K562 (cell line): ENCODE data around the gene GYS1. TPM values are rescaled to one million over a fixed set of nuclear protein-coding genes. Genes with fewer than 3 reads are reported as not detected.
A peak's percentile ranks its signal among the peaks of the same experiment; 100 is the strongest.

Experiments used
- BDP1 ChIP-seq: IDR thresholded peaks from 3 replicates; pipeline ENCODE4 v1.6.1; 2011; ENCODE audit not compliant: insufficient read length, insufficient read depth
- CREB1 ChIP-seq, 2 experiments: sonication (generic) in 1 of 2; formaldehyde crosslinking in 1 of 2; IDR thresholded peaks; 2 replicates each; pipeline versions ENCODE4 v1.6.1 to v1.8.0; 2012 to 2022; ENCODE audit warnings: inconsistent platforms in 1 of 2, mild to moderate bottlenecking in 1 of 2, missing genetic modification reagents in 1 of 2, moderate library complexity in 1 of 2
- DLX4 ChIP-seq: fragments of 250-450 bp; sonication (Bioruptor Pico); IDR thresholded peaks from 2 replicates; pipeline ENCODE4 v1.6.1; 2021; ENCODE audit warnings: mild to moderate bottlenecking
- FOXJ2 ChIP-seq: fragments of 200-800 bp; sonication (Bioruptor generic); IDR thresholded peaks from 2 replicates; pipeline ENCODE4 v1.6.1; 2016; ENCODE audit warnings: missing genetic modification characterization, missing compliant biosample characterization
- HCFC1 ChIP-seq: IDR thresholded peaks from 2 replicates; pipeline ENCODE4 v1.6.1; 2012; ENCODE audit warnings: low read depth, low read length, improper control_type of control experiment
- KDM5B ChIP-seq: fragments of 200-600 bp; sonication (generic); IDR thresholded peaks from 2 replicates; pipeline ENCODE4 v1.6.1; 2012; ENCODE audit warnings: low read depth, mild to moderate bottlenecking, moderate library complexity, low read length, control low read depth, inconsistent platforms; ENCODE audit not compliant: insufficient replicate concordance
- MED1 ChIP-seq: sonication (generic); formaldehyde crosslinking; IDR thresholded peaks from 2 replicates; pipeline ENCODE4 v1.8.1; 2023; ENCODE audit warnings: missing genetic modification reagents, borderline replicate concordance
- NFE2L1 ChIP-seq: fragments of 450-650 bp; IDR thresholded peaks from 2 replicates; pipeline ENCODE4 v1.6.1; 2016; ENCODE audit warnings: missing genetic modification characterization, low read depth, mild to moderate bottlenecking, missing compliant biosample characterization, moderate library complexity, borderline replicate concordance
- NFRKB ChIP-seq: fragments of 450-650 bp; IDR thresholded peaks from 2 replicates; pipeline ENCODE4 v1.6.1; 2016; ENCODE audit warnings: low read depth
- NR2C1 ChIP-seq, 2 experiments: fragments of 450-650 bp; IDR thresholded peaks; 2 replicates each; pipeline ENCODE4 v1.6.1; 2017; ENCODE audit warnings: mild to moderate bottlenecking in 2 of 2, antibody characterized with exemption in 1 of 2, inconsistent platforms in 1 of 2, missing compliant biosample characterization in 1 of 2, missing genetic modification characterization in 1 of 2
- PCBP1 ChIP-seq: fragments of 200-400 bp; formaldehyde crosslinking; IDR thresholded peaks from 2 replicates; pipeline ENCODE4 v1.6.1; 2018; ENCODE audit warnings: mild to moderate bottlenecking, low read depth, low read length; ENCODE audit not compliant: poor library complexity, severe bottlenecking
- PML ChIP-seq: IDR thresholded peaks from 2 replicates; pipeline ENCODE4 v1.6.1; 2012; ENCODE audit warnings: low read length, inconsistent platforms
- PRDM10 ChIP-seq: fragments of 450-650 bp; IDR thresholded peaks from 2 replicates; pipeline ENCODE4 v1.6.1; 2018; ENCODE audit not compliant: partially characterized antibody
- RBFOX2 ChIP-seq: fragments of 200-400 bp; formaldehyde crosslinking; IDR thresholded peaks from 2 replicates; pipeline ENCODE4 v1.6.1; 2017; ENCODE audit warnings: low read depth, mild to moderate bottlenecking, low read length, moderate library complexity
- RBM34 ChIP-seq: fragments of 200-400 bp; formaldehyde crosslinking; IDR thresholded peaks from 2 replicates; pipeline ENCODE4 v1.6.1; 2018; ENCODE audit warnings: low read length, borderline replicate concordance; ENCODE audit not compliant: insufficient read depth
- TBL1XR1 ChIP-seq, 2 experiments: IDR thresholded peaks; 2 replicates each; pipeline ENCODE4 v1.6.1; 2012; ENCODE audit warnings: improper control_type of control experiment in 2 of 2, low read length in 2 of 2, mild to moderate bottlenecking in 1 of 2
- TCF7L2 ChIP-seq: fragments of 150-350 bp; IDR thresholded peaks from 2 replicates; pipeline ENCODE4 v1.6.1; 2016; ENCODE audit warnings: low read depth, mild to moderate bottlenecking, low read length, moderate library complexity
- ZNF174 ChIP-seq: fragments of 250-450 bp; sonication (Bioruptor Pico); IDR thresholded peaks from 2 replicates; pipeline ENCODE4 v1.4.0; 2020; ENCODE audit warnings: mild to moderate bottlenecking
- ZNF395 ChIP-seq: fragments of 200-800 bp; sonication (Bioruptor generic); IDR thresholded peaks from 2 replicates; pipeline ENCODE4 v1.6.1; 2017; ENCODE audit warnings: missing genetic modification characterization, missing compliant biosample characterization
- ZNF584 ChIP-seq: fragments of 200-800 bp; sonication (Bioruptor generic); IDR thresholded peaks from 2 replicates; pipeline ENCODE4 v1.6.1; 2016; ENCODE audit warnings: low read depth, mild to moderate bottlenecking, missing genetic modification characterization, missing compliant biosample characterization
- ZNF644 ChIP-seq: fragments of 200-800 bp; sonication (Bioruptor generic); IDR thresholded peaks from 2 replicates; pipeline ENCODE4 v1.6.1; 2016; ENCODE audit warnings: low read depth, missing genetic modification characterization, missing compliant biosample characterization
- ZNF695 ChIP-seq: fragments of 450-650 bp; formaldehyde crosslinking; IDR thresholded peaks from 2 replicates; pipeline ENCODE4 v1.4.0; 2020; ENCODE audit warnings: mild to moderate bottlenecking, moderate library complexity
- ZNF76 ChIP-seq: fragments of 250-450 bp; sonication (Bioruptor Pico); IDR thresholded peaks from 2 replicates; pipeline ENCODE4 v1.4.0; 2020; ENCODE audit warnings: mild to moderate bottlenecking, moderate library complexity, borderline replicate concordance
- ZNF764 ChIP-seq: fragments of 250-450 bp; sonication (Bioruptor Pico); IDR thresholded peaks from 2 replicates; pipeline ENCODE4 v1.4.0; 2020; ENCODE audit warnings: low read depth, mild to moderate bottlenecking, moderate library complexity
- ZSCAN29 ChIP-seq: fragments of 450-650 bp; IDR thresholded peaks from 2 replicates; pipeline ENCODE4 v1.6.1; 2017
- polyA plus RNA-seq, 8 experiments: library from polyadenylated mRNA; depleted of rRNA in 4 of 8; stranded (reverse) in 5 of 8; unstranded in 3 of 8; fragments of >200 nt; fragmentation: Nextera tagmentation in 2 of 8; fragmentation: Illumina TruSeq in 1 of 8; extraction: Ambion mirVana in 2 of 8; extraction: Trizol in 1 of 8; gene quantifications; 2 replicates each; pipeline versions ENCODE4 v1.2.1 to v1.2.3, GENCODE V29; 2011 to 2014; ENCODE audit warnings: inconsistent platforms in 1 of 8, missing spikeins in 1 of 8
- total RNA-seq, 7 experiments: library from RNA; depleted of rRNA in 6 of 7; stranded (reverse); fragments of >200 nt in 6 of 7; fragmentation: Illumina TruSeq in 2 of 7; extraction: Trizol in 2 of 7; gene quantifications; 2 replicates each; pipeline versions ENCODE4 v1.2.1 to v1.2.3, GENCODE V29; 2011 to 2021; ENCODE audit warnings: low replicate concordance in 1 of 7

GYS1 gene
- total and polyA plus RNA-seq, 9 of the 15 experiments (the other 6 are each of a cell fraction or from before 2014, with no cell fraction given) = 1.9 to 31.1 (median 15.2) TPM

GRCh38 chr19:48918801-48919247 lies 74.3 kb downstream of the GYS1 start (continued):
- no peak for TF ChIP-seq PML
- TF ChIP-seq RBM34 = no peak
- TF ChIP-seq PCBP1 = no peak
- no peak for TF ChIP-seq PRDM10
- no peak for TF ChIP-seq BDP1
- peak; percentile 90 for TF ChIP-seq ZNF644 (tag)
- no peak for TF ChIP-seq ZSCAN29
- TF ChIP-seq ZNF764 (CRISPR knock-in tag) = no peak
- TF ChIP-seq ZNF395 (CRISPR knock-in tag) = no peak
- no peak for TF ChIP-seq ZNF174 (CRISPR knock-in tag)
- peak; percentile 14; the same call in 1 of the 2 replicates for TF ChIP-seq RBFOX2
- no peak for TF ChIP-seq MED1 (CRISPR knock-in tag)
- no peak for TF ChIP-seq ZNF76 (CRISPR knock-in tag)
- TF ChIP-seq DLX4 (CRISPR knock-in tag) = no peak
- peak; percentile 98 for TF ChIP-seq HCFC1
- TF ChIP-seq NFRKB = no peak
- no peak for TF ChIP-seq ZNF695
- no peak for TF ChIP-seq KDM5B
- no peak for TF ChIP-seq TCF7L2
- TF ChIP-seq NR2C1 (IDR thresholded peaks at IDR 0.05) = peak; percentile 52; the same call in 1 of the 2 replicates
- peak; percentile 52; the same call in 1 of the 2 replicates for TF ChIP-seq NR2C1 (tag; IDR thresholded peaks at IDR 0.05)
- no peak for TF ChIP-seq TBL1XR1 (IDR thresholded peaks at IDR 0.05; ENCODE audit: low read length in 2 of 2)
- TF ChIP-seq NFE2L1 (tag) = no peak
- TF ChIP-seq CREB1 (IDR thresholded peaks at IDR 0.05) = peak; percentile 36; the same call in 1 of the 2 replicates
- no peak for TF ChIP-seq CREB1 (CRISPR knock-in tag; IDR thresholded peaks at IDR 0.05)
- no peak for TF ChIP-seq FOXJ2 (tag)
- TF ChIP-seq ZNF584 (CRISPR knock-in tag) = no peak
